Right cardiac atrium (tissue), 5 donors: ENCODE results near the gene C1orf141. TPM values are rescaled to one million over a fixed set of nuclear protein-coding genes. Genes with fewer than 3 reads are reported as not detected.
"Not testable (repeated sequence)": the region's sequence is repeated elsewhere in the genome, so short reads cannot be mapped to it uniquely, and the experiment has no call there.

Experiments
- ATAC-seq, 2 donors: fragments of 200-7000 bp; cut with Tn5 transposase; one replicate each; pipeline versions ENCODE4 v1.8.0 to v1.9.1; 2020; ENCODE audit warnings: moderate library complexity in 2 of 2, mild to moderate bottlenecking in 1 of 2
- DNase-seq, 3 donors: peaks; one replicate each; pipeline ENCODE4 v3.0.0-alpha.2; 2020
- H3K27ac ChIP-seq: one replicate; pipeline ENCODE4 v1.5.1; 2013; ENCODE audit warnings: mild to moderate bottlenecking, low read length, control low read depth, moderate library complexity
- H3K27me3 ChIP-seq: one replicate; pipeline ENCODE4 v1.6.1; 2013; ENCODE audit not compliant: control insufficient read depth, insufficient read depth
- H3K4me1 ChIP-seq: one replicate; pipeline ENCODE4 v1.6.1; 2013; ENCODE audit warnings: low read length; ENCODE audit not compliant: control insufficient read depth, insufficient read depth
- H3K4me3 ChIP-seq: one replicate; pipeline ENCODE4 v1.5.1; 2013; ENCODE audit warnings: low read length, control low read depth
- H3K9me3 ChIP-seq: one replicate; pipeline ENCODE4 v1.6.1; 2013; ENCODE audit warnings: low read length; ENCODE audit not compliant: control insufficient read depth
- WGBS: extraction: QIAGEN DNeasy Blood & Tissue Kit; methylation state at CpG from one replicate; pipeline ENCODE4 v1.1.7; 2013; 5-methylcytosine and 5-hydroxymethylcytosine counted together
- intact Hi-C, 4 donors: fragments of 100-400 bp; cut with DNase I; formaldehyde crosslinking; loops; one replicate each; pipeline versions ENCODE4 v1.11.0 to v1.14.0; 2022 to 2023
- polyA plus RNA-seq: library from polyadenylated mRNA; stranded (reverse); fragments of 200-250 nt; gene quantifications from one replicate; pipeline ENCODE4 v1.2.3, GENCODE V29; 2013
- total RNA-seq, 4 donors: library from RNA; stranded (reverse); fragmentation: NEBNext Ultra II Directional; extraction: Animal tissue kit (Norgen Biotek cat#: 25700); gene quantifications; one replicate each; pipeline ENCODE4 v1.2.1, GENCODE V29; 2021
- donor health status: healthy with polysubstance abuse.
- donor health status: DM: no; HTN: yes; CAD: no.
- donor health status: DM: no; HTN: no; CAD: no.
- donor health status: DM: no; HTN: yes; CAD: no; lungs with severe emphysema.
- donor health status: DM: yes; HTN: yes; CAD: no.

Gene C1orf141
- total and polyA plus RNA-seq, 5 donors, result not detected

- DNase-seq (no peak), ATAC-seq (no peak)
- 87% methylated on average over 2 of the region's 2 CpGs for WGBS
- intact Hi-C loops, result no loop called here
- H3K27ac ChIP-seq, result no peak overlapping the region
- no peaks in the 10 kb centered on the region for H3K4me1 ChIP-seq
- no peak overlapping the region for H3K4me3 ChIP-seq
- H3K9me3 ChIP-seq, result no peaks in the 10 kb centered on the region
- no peaks in the 10 kb centered on the region for H3K27me3 ChIP-seq
These were observed 28.2 kb upstream of the C1orf141 start for GRCh38 chr1:67162954-67163353.

GRCh38 chr1:67159233-67159632, 24.5 kb upstream of the C1orf141 start:
- Histone ChIP-seq H3K4me1 (no peaks in the 10 kb centered on the region), H3K27ac (no peak overlapping the region), H3K9me3 (no peaks in the 10 kb centered on the region), H3K27me3 (no peaks in the 10 kb centered on the region), H3K4me3 (no peak overlapping the region)
- ATAC-seq (no peak), DNase-seq (no peak)
- intact Hi-C loops, result loop anchor here in 1 of 4 donors (10.0 kb wide), 1 partner anchor 394 kb away; no protein-coding TSS in a partner anchor
- WGBS, result 71% methylated on average over 2 of the region's 2 CpGs

- ATAC-seq (no peak), DNase-seq (no peak)
- intact Hi-C loops, result loop anchor here in 1 of 4 donors (10.0 kb wide), 1 partner anchor 394 kb away; no protein-coding TSS in a partner anchor
- no peaks in the 10 kb centered on the region for H3K4me1 ChIP-seq
- no peaks in the 10 kb centered on the region for H3K27me3 ChIP-seq
- H3K9me3 ChIP-seq, result no peaks in the 10 kb centered on the region
- H3K4me3 ChIP-seq, result no peak overlapping the region
- no peak overlapping the region for H3K27ac ChIP-seq
- 40% methylated on average over 2 of the region's 2 CpGs for WGBS
These were observed 23.6 kb upstream of the C1orf141 start for GRCh38 chr1:67158401-67158800.

- no peaks in the 10 kb centered on the region for H3K9me3 ChIP-seq
- H3K4me1 ChIP-seq, result no peaks in the 10 kb centered on the region
- no peaks in the 10 kb centered on the region for H3K27me3 ChIP-seq
- 87% methylated on average over 4 of the region's 4 CpGs for WGBS
- ATAC-seq (no peak), DNase-seq (no peak)
- H3K27ac ChIP-seq, result no peak overlapping the region
- intact Hi-C loops, result loop anchor here in 1 of 4 donors (10.0 kb wide), 1 partner anchor 386 kb away; no protein-coding TSS in a partner anchor
- H3K4me3 ChIP-seq, result no peak overlapping the region
These were observed 16.2 kb upstream of the C1orf141 start for GRCh38 chr1:67150931-67151330.

- DNase-seq (peak; percentile 65 to 76 (median 65)), ATAC-seq (peak; percentile 93)
- 17% methylated on average over 9 of the region's 9 CpGs for WGBS
- Histone ChIP-seq H3K4me1 (no peaks in the 10 kb centered on the region), H3K4me3 (no peak overlapping the region), H3K27ac (no peak overlapping the region), H3K9me3 (no peaks in the 10 kb centered on the region), H3K27me3 (no peaks in the 10 kb centered on the region)
- intact Hi-C loops, result loop anchor here in 3 of 4 donors (5.0 to 10.0 kb wide), 3 partner anchors 152 to 384 kb away; no protein-coding TSS in a partner anchor
These were observed 14.5 kb upstream of the C1orf141 start for GRCh38 chr1:67149179-67149770.

- Histone ChIP-seq H3K27me3 (no peaks in the 10 kb centered on the region), H3K27ac (no peak overlapping the region), H3K4me1 (no peaks in the 10 kb centered on the region), H3K4me3 (no peak overlapping the region), H3K9me3 (no peaks in the 10 kb centered on the region)
- ATAC-seq (peak; percentile 33 to 44), DNase-seq (no peak)
- WGBS, result 47% methylated on average over 6 of the region's 6 CpGs
- intact Hi-C loops, result loop anchor here in 3 of 4 donors (5.0 to 10.0 kb wide), 3 partner anchors 151 to 384 kb away; no protein-coding TSS in a partner anchor
These were observed 13.9 kb upstream of the C1orf141 start for GRCh38 chr1:67148516-67149178.

GRCh38 chr1:67147973-67148372, 13.2 kb upstream of the C1orf141 start:
- H3K27me3 ChIP-seq, H3K4me3 ChIP-seq, H3K9me3 ChIP-seq, H3K27ac ChIP-seq, ATAC-seq, H3K4me1 ChIP-seq: not testable (repeated sequence)
- intact Hi-C loops, result loop anchor here in 3 of 4 donors (5.0 to 10.0 kb wide), 3 partner anchors 151 to 383 kb away; no protein-coding TSS in a partner anchor
- WGBS, result 88% methylated on average over 20 of the region's 20 CpGs
- peak in 1 of 3 donors; percentile 30 for DNase-seq

GRCh38 chr1:67146539-67146938, 11.8 kb upstream of the C1orf141 start:
- intact Hi-C loops, result loop anchor here in 3 of 4 donors (5.0 to 10.0 kb wide), 3 partner anchors 149 to 382 kb away; no protein-coding TSS in a partner anchor
- Histone ChIP-seq H3K9me3 (no peaks in the 10 kb centered on the region), H3K27ac (no peak overlapping the region), H3K4me3 (no peak overlapping the region), H3K4me1 (no peaks in the 10 kb centered on the region), H3K27me3 (no peaks in the 10 kb centered on the region)
- 96% methylated on average over 3 of the region's 3 CpGs for WGBS
- ATAC-seq (no peak), DNase-seq (no peak)

- DNase-seq, result no peak
- WGBS, result 91% methylated on average over 3 of the region's 3 CpGs
- Histone ChIP-seq H3K27me3 (no peaks in the 10 kb centered on the region), H3K9me3 (no peaks in the 10 kb centered on the region), H3K4me3 (no peak overlapping the region), H3K4me1 (no peaks in the 10 kb centered on the region), H3K27ac (no peak overlapping the region)
- intact Hi-C loops, result loop anchor here in 3 of 4 donors (5.0 to 10.0 kb wide), 3 partner anchors 149 to 381 kb away; no protein-coding TSS in a partner anchor
- no peak for ATAC-seq
These were observed 11.3 kb upstream of the C1orf141 start for GRCh38 chr1:67146101-67146500.

- DNase-seq (no peak), ATAC-seq (no peak)
- no peak overlapping the region for H3K4me3 ChIP-seq
- intact Hi-C loops, result loop anchor here (5.0 to 10.0 kb wide), 3 partner anchors 147 to 380 kb away; no protein-coding TSS in a partner anchor
- H3K9me3 ChIP-seq, result no peaks in the 10 kb centered on the region
- no peaks in the 10 kb centered on the region for H3K4me1 ChIP-seq
- H3K27me3 ChIP-seq, result no peaks in the 10 kb centered on the region
- no peak overlapping the region for H3K27ac ChIP-seq
- WGBS, result 79% methylated on average over 2 of the region's 2 CpGs
These were observed 9.9 kb upstream of the C1orf141 start for GRCh38 chr1:67144696-67145095.

- Histone ChIP-seq H3K9me3 (no peaks in the 10 kb centered on the region), H3K27me3 (no peaks in the 10 kb centered on the region), H3K4me3 (no peak overlapping the region), H3K4me1 (no peaks in the 10 kb centered on the region), H3K27ac (no peak overlapping the region)
- intact Hi-C loops, result loop anchor here (5.0 to 10.0 kb wide), 3 partner anchors 147 to 379 kb away; no protein-coding TSS in a partner anchor
- DNase-seq, result no peak
- ATAC-seq, result no peak
- WGBS, result 84% methylated on average over 3 of the region's 3 CpGs
These were observed 9.2 kb upstream of the C1orf141 start for GRCh38 chr1:67143966-67144365.
